ENCODE results near the gene FBXO47.

- no peak for TF ChIP-seq POLR2A (IDR thresholded peaks at IDR 0.05)
- no peak for TF ChIP-seq CTCF (IDR thresholded peaks at IDR 0.05)
These were observed 48.3 kb downstream of the FBXO47 start for GRCh38 chr17:38918916-38919315.
